Measurements from ENCODE around the gene SETD3. TPM values are rescaled to one million over a fixed set of nuclear protein-coding genes. Genes with fewer than 3 reads are reported as not detected.
A peak's percentile ranks its signal among the peaks of the same experiment; 100 is the strongest.

Gene SETD3
- polyA plus RNA-seq, 1 donor (not counting 4 experiments of a cell fraction or from before 2014, with no cell fraction given): 48.1 TPM

DNA sequence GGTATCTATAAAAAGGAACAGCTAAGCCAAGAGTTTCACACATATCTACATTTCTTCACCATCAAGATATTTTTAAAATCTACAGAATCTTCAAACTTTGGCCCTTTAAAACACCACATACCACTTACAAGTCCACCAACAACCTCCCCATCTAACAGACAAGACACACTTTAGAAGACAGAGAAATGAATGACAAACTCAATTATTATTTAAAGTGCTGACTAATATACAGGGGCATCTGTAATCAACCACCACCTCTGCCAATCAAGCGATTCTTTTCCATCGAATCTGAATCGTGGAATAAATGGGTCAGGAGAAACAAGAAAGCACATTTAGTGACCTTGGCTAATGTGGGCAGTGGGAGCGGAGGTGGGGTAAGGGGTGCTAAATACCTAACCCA, 7.7 kb downstream of the SETD3 start:
- Histone ChIP-seq H3K4me3 (ENCODE audit: control insufficient read depth in 2 of 3, extremely low read depth in 1 of 3, insufficient read depth in 2 of 3, low read depth in 1 of 3, low read length in 3 of 3) (no peak overlapping the region), H3K4me2 (ENCODE audit: control insufficient read depth, extremely low read depth, insufficient read depth, low read depth, low read length) (no peak overlapping the region), H2AFZ (ENCODE audit: control insufficient read depth, low read length) (no peak overlapping the region), H3K79me2 (ENCODE audit: control insufficient read depth, insufficient read depth, low read length) (peaks cover 97% of the 10 kb centered on the region), H3K4me1 (ENCODE audit: control insufficient read depth, extremely low read depth, insufficient read depth, low read length) (peaks cover 18% of the 10 kb centered on the region), H3K36me3 (ENCODE audit: control insufficient read depth in 2 of 2, extremely low read depth in 1 of 2, insufficient read depth in 2 of 2, low read length in 2 of 2) (no peaks in the 10 kb centered on the region), H3K27me3 (ENCODE audit: control insufficient read depth, extremely low read depth, insufficient read depth, low read length) (no peaks in the 10 kb centered on the region), H3K9ac (ENCODE audit: control insufficient read depth, extremely low read depth, insufficient read depth, low read length) (no peak overlapping the region), H3K9me1 (ENCODE audit: control insufficient read depth, extremely low read depth, insufficient read depth, low read length) (no peaks in the 10 kb centered on the region), H3K27ac (ENCODE audit: control insufficient read depth, insufficient read depth, low read length) (no peak overlapping the region), H3K9me3 (ENCODE audit: control insufficient read depth, low read depth, low read length) (no peaks in the 10 kb centered on the region), H4K20me1 (ENCODE audit: control insufficient read depth, extremely low read depth, insufficient read depth, low read length) (peaks cover 4% of the 10 kb centered on the region)
- dilution Hi-C loops (cut with MboI; ENCODE audit: extremely low pct_ligation_motif_present, low sequenced_read_pairs): no loop called here
- FAIRE-seq: no peak
- TF ChIP-seq, protein P1, sequence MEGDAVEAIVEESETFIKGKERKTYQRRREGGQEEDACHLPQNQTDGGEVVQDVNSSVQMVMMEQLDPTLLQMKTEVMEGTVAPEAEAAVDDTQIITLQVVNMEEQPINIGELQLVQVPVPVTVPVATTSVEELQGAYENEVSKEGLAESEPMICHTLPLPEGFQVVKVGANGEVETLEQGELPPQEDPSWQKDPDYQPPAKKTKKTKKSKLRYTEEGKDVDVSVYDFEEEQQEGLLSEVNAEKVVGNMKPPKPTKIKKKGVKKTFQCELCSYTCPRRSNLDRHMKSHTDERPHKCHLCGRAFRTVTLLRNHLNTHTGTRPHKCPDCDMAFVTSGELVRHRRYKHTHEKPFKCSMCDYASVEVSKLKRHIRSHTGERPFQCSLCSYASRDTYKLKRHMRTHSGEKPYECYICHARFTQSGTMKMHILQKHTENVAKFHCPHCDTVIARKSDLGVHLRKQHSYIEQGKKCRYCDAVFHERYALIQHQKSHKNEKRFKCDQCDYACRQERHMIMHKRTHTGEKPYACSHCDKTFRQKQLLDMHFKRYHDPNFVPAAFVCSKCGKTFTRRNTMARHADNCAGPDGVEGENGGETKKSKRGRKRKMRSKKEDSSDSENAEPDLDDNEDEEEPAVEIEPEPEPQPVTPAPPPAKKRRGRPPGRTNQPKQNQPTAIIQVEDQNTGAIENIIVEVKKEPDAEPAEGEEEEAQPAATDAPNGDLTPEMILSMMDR (optimal IDR thresholded peaks at IDR 0.05 in 1 of 3, IDR thresholded peaks at IDR 0.05 in 1 of 3, conservative IDR thresholded peaks at IDR 0.05 in 1 of 3; ENCODE audit: extremely low read depth in 1 of 3, insufficient read depth in 2 of 3, low read length in 3 of 3): no peak
- no peak for TF ChIP-seq EZH2 (IDR thresholded peaks at IDR 0.05; ENCODE audit: low read length)
- DNase-seq (ENCODE audit: low read depth, low spot score): no peak

DNA sequence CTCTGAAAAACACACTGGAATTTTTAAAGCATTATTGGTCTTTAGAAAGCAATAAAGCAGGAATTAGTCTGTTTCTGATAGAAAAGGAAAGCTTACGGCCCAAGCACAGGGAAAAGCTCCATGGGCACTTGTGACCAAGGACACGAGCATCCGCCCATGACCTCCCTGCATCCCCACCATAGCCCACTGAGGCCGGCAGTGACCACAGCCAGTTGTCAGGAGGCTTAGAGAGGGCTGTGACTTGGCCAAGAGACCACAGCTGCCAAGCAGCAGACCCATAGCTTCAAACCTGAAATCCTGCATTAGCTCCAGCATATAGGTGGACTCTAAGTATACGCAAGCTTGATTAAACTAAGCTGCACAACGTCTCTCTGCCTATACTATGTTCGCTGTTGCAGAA, 8.9 kb downstream of the SETD3 start:
- H3K36me3 ChIP-seq (ENCODE audit: control insufficient read depth in 2 of 2, extremely low read depth in 1 of 2, insufficient read depth in 2 of 2, low read length in 2 of 2): peaks cover 3 to 8% of the 10 kb centered on the region in 2 experiments
- no peak overlapping the region for H3K9ac ChIP-seq (ENCODE audit: control insufficient read depth, extremely low read depth, insufficient read depth, low read length)
- FAIRE-seq (peak; percentile 13), DNase-seq (ENCODE audit: low read depth, low spot score) (no peak)
- H3K4me1 ChIP-seq (ENCODE audit: control insufficient read depth, extremely low read depth, insufficient read depth, low read length): peaks cover 18% of the 10 kb centered on the region
- peaks cover 97% of the 10 kb centered on the region for H3K79me2 ChIP-seq (ENCODE audit: control insufficient read depth, insufficient read depth, low read length)
- dilution Hi-C loops (cut with MboI; ENCODE audit: extremely low pct_ligation_motif_present, low sequenced_read_pairs): no loop called here
- TF ChIP-seq, protein P1 (optimal IDR thresholded peaks at IDR 0.05 in 1 of 3, IDR thresholded peaks at IDR 0.05 in 1 of 3, conservative IDR thresholded peaks at IDR 0.05 in 1 of 3; ENCODE audit: extremely low read depth in 1 of 3, insufficient read depth in 2 of 3, low read length in 3 of 3): no peak
- TF ChIP-seq EZH2 (IDR thresholded peaks at IDR 0.05; ENCODE audit: low read length): no peak
- H3K4me3 ChIP-seq (ENCODE audit: control insufficient read depth in 2 of 3, extremely low read depth in 1 of 3, insufficient read depth in 2 of 3, low read depth in 1 of 3, low read length in 3 of 3): no peak overlapping the region
- no peaks in the 10 kb centered on the region for H3K9me1 ChIP-seq (ENCODE audit: control insufficient read depth, extremely low read depth, insufficient read depth, low read length)
- no peaks in the 10 kb centered on the region for H3K27me3 ChIP-seq (ENCODE audit: control insufficient read depth, extremely low read depth, insufficient read depth, low read length)
- no peak overlapping the region for H2AFZ ChIP-seq (ENCODE audit: control insufficient read depth, low read length)
- no peaks in the 10 kb centered on the region for H3K9me3 ChIP-seq (ENCODE audit: control insufficient read depth, low read depth, low read length)
- H3K4me2 ChIP-seq (ENCODE audit: control insufficient read depth, extremely low read depth, insufficient read depth, low read depth, low read length): no peak overlapping the region
- peaks cover 4% of the 10 kb centered on the region for H4K20me1 ChIP-seq (ENCODE audit: control insufficient read depth, extremely low read depth, insufficient read depth, low read length)
- H3K27ac ChIP-seq (ENCODE audit: control insufficient read depth, insufficient read depth, low read length): no peak overlapping the region

All from keratinocyte (primary cell).